Uterus (tissue), 2 donors: ENCODE data around the gene UMODL1.

Experiments used
- CTCF ChIP-seq, 4 experiments: fragments of 200-600 bp in 2 of 4; fragments of 450-650 bp in 2 of 4; sonication (generic) in 2 of 4; IDR thresholded peaks; one replicate each; pipeline ENCODE4 v1.5.1; 2016 to 2019; ENCODE audit warnings: antibody characterized with exemption in 4 of 4, mild to moderate bottlenecking in 2 of 4, moderate library complexity in 1 of 4
- POLR2A ChIP-seq, 2 donors: fragments of 450-650 bp; IDR thresholded peaks; one replicate each; pipeline ENCODE4 v1.6.1; 2016; ENCODE audit warnings: antibody characterized with exemption in 2 of 2, mild to moderate bottlenecking in 1 of 2, moderate library complexity in 1 of 2

- TF ChIP-seq CTCF (IDR thresholded peaks at IDR 0.05): no peak
- TF ChIP-seq POLR2A (IDR thresholded peaks at IDR 0.05): no peak
Observed at GRCh38 chr21:42067531-42068255, 3.4 kb upstream of the UMODL1 start.
